ENCODE data around the gene MTMR10. TPM values are rescaled to one million over a fixed set of nuclear protein-coding genes. Genes with fewer than 3 reads are reported as not detected.

The MTMR10 gene
- polyA plus RNA-seq, 1 of the 3 experiments (the other 2 are of a cell fraction), result 6.4 TPM

GRCh38 chr15:30889196-30889595 is 102.2 kb downstream of the MTMR10 start:
- no peak overlapping the region for H3K4me3 ChIP-seq (ENCODE audit: low read depth in 2 of 2, low read length in 1 of 2)
- no peak for TF ChIP-seq NFIC (IDR thresholded peaks at IDR 0.05; ENCODE audit: borderline replicate concordance)
- TF ChIP-seq FOXJ3 (CRISPR knock-in tag; IDR thresholded peaks at IDR 0.05), result no peak
- TF ChIP-seq RCOR1 (IDR thresholded peaks at IDR 0.05; ENCODE audit: low read length), result no peak
- TF ChIP-seq CHD2 (IDR thresholded peaks at IDR 0.05; ENCODE audit: low read length, partially characterized antibody), result no peak
- no peak for TF ChIP-seq YY1 (IDR thresholded peaks at IDR 0.05; ENCODE audit: low read depth)
- TF ChIP-seq TEAD4 (IDR thresholded peaks at IDR 0.05; ENCODE audit: borderline replicate concordance, insufficient read depth), result no peak
- TF ChIP-seq POLR2AphosphoS5 (IDR thresholded peaks at IDR 0.05; ENCODE audit: low read depth, low read length), result no peak
- no peak for TF ChIP-seq PBX3 (IDR thresholded peaks at IDR 0.05)
- TF ChIP-seq TCF12 (IDR thresholded peaks at IDR 0.05), result no peak
- no peak for TF ChIP-seq ELF1 (IDR thresholded peaks at IDR 0.05)
- no peak for TF ChIP-seq GATA2 (CRISPR knock-in tag; IDR thresholded peaks at IDR 0.05)
- no peak for TF ChIP-seq TAF1 (IDR thresholded peaks at IDR 0.05; ENCODE audit: borderline replicate concordance, low read depth, low read length)
- no peak for TF ChIP-seq SIN3A (IDR thresholded peaks at IDR 0.05; ENCODE audit: borderline replicate concordance, low read depth, low read length)
- TF ChIP-seq CTCF (IDR thresholded peaks at IDR 0.05), result no peak
- no peak for TF ChIP-seq IRF3 (IDR thresholded peaks at IDR 0.05; ENCODE audit: low read depth, low read length)
- no peak for TF ChIP-seq REST (IDR thresholded peaks at IDR 0.05; ENCODE audit: low read depth, low read length)
- TF ChIP-seq FOSL2 (IDR thresholded peaks at IDR 0.05; ENCODE audit: borderline replicate concordance, low read depth), result no peak
- no peak for TF ChIP-seq RFX5 (IDR thresholded peaks at IDR 0.05; ENCODE audit: low read length)
- no peak for TF ChIP-seq NRF1 (IDR thresholded peaks at IDR 0.05; ENCODE audit: low read depth, low read length)
- no peak for TF ChIP-seq USF1 (IDR thresholded peaks at IDR 0.05; ENCODE audit: borderline replicate concordance, low read depth)
- H3K27ac ChIP-seq (ENCODE audit: low read depth in 2 of 2, low read length in 1 of 2), result no peak overlapping the region
- H3K9ac ChIP-seq, result no peak overlapping the region
- CTCF ChIA-PET, result interaction anchor here (0.6 to 2.7 kb wide), 2 partner anchors 240 to 563 kb away, joined by 4 to 7 read pairs; no protein-coding TSS in a partner anchor
- H3K9me2 ChIP-seq, result no peaks in the 10 kb centered on the region
- H3K79me2 ChIP-seq (ENCODE audit: insufficient read depth), result no peaks in the 10 kb centered on the region
- no peaks in the 10 kb centered on the region for H3F3A ChIP-seq (replicated peaks; ENCODE audit: insufficient read depth)
- no peak overlapping the region for H2AFZ ChIP-seq (ENCODE audit: low read depth)
- H4K20me1 ChIP-seq (ENCODE audit: insufficient read depth), result no peaks in the 10 kb centered on the region
- POLR2A ChIA-PET, result no interaction called here
- H3K36me3 ChIP-seq (replicated peaks in 1 of 2; ENCODE audit: control insufficient read depth in 1 of 2, insufficient read depth in 2 of 2, low read length in 1 of 2), result no peaks in the 10 kb centered on the region
- H3K9me3 ChIP-seq, result no peaks in the 10 kb centered on the region
- no peaks in the 10 kb centered on the region for H3K27me3 ChIP-seq (ENCODE audit: insufficient read depth)
- H3K4me2 ChIP-seq, result no peak overlapping the region
- 16% methylated on average over 4 of the region's 4 CpGs for WGBS (ENCODE audit: low lambda C conversion rate)
- no peaks in the 10 kb centered on the region for H3K4me1 ChIP-seq (ENCODE audit: control insufficient read depth in 1 of 2, insufficient read depth in 2 of 2, low read depth in 1 of 2, low read length in 1 of 2)
- DNase-seq, result no peak
